Osteocyte (in vitro differentiated cells): ENCODE measurements around the gene CCL22. TPM values are rescaled to one million over a fixed set of nuclear protein-coding genes. Genes with fewer than 3 reads are reported as not detected.

Experiments used
- DNase-seq: peaks from one replicate; pipeline ENCODE4 v3.0.0; 2021; ENCODE audit warnings: mixed read lengths; ENCODE audit not compliant: unreplicated experiment; ENCODE audit errors: extremely low spot score
- H3K27ac Mint-ChIP-seq: one replicate; pipeline ENCODE4 v1.8.0; 2021; ENCODE audit warnings: mild to moderate bottlenecking, mixed read lengths; ENCODE audit not compliant: unreplicated experiment
- H3K27me3 Mint-ChIP-seq: one replicate; pipeline ENCODE4 v1.8.0; 2021; ENCODE audit warnings: mixed read lengths; ENCODE audit not compliant: unreplicated experiment
- H3K36me3 Mint-ChIP-seq: one replicate; pipeline ENCODE4 v1.8.0; 2021; ENCODE audit warnings: mixed read lengths; ENCODE audit not compliant: unreplicated experiment
- H3K4me1 Mint-ChIP-seq: one replicate; pipeline ENCODE4 v1.8.0; 2021; ENCODE audit warnings: mixed read lengths; ENCODE audit not compliant: unreplicated experiment
- H3K4me3 Mint-ChIP-seq: one replicate; pipeline ENCODE4 v1.8.0; 2021; ENCODE audit warnings: mild to moderate bottlenecking, moderate library complexity, mixed read lengths; ENCODE audit not compliant: unreplicated experiment
- H3K9me3 Mint-ChIP-seq: one replicate; pipeline ENCODE4 v1.8.0; 2021; ENCODE audit warnings: mixed read lengths; ENCODE audit not compliant: unreplicated experiment
- long read RNA-seq: library from polyadenylated mRNA; unstranded; transcript quantifications from one replicate; pipeline ENCODE4 v2.0.0, GENCODE V29; 2021
- total RNA-seq: library from RNA; stranded (reverse); gene quantifications from 2 replicates; pipeline ENCODE4 v1.2.1, GENCODE V29; 2021
- TF ChIP-seq, protein P1 (sequence below): fragments of 200-600 bp; sonication (generic); IDR thresholded peaks from 2 replicates; pipeline ENCODE4 v1.5.0; 2021; ENCODE audit warnings: antibody characterized with exemption, mild to moderate bottlenecking, moderate library complexity

CCL22 gene, protein sequence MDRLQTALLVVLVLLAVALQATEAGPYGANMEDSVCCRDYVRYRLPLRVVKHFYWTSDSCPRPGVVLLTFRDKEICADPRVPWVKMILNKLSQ
- not detected in 2 replicates for total RNA-seq
- long read RNA-seq: 0 reads

DNA sequence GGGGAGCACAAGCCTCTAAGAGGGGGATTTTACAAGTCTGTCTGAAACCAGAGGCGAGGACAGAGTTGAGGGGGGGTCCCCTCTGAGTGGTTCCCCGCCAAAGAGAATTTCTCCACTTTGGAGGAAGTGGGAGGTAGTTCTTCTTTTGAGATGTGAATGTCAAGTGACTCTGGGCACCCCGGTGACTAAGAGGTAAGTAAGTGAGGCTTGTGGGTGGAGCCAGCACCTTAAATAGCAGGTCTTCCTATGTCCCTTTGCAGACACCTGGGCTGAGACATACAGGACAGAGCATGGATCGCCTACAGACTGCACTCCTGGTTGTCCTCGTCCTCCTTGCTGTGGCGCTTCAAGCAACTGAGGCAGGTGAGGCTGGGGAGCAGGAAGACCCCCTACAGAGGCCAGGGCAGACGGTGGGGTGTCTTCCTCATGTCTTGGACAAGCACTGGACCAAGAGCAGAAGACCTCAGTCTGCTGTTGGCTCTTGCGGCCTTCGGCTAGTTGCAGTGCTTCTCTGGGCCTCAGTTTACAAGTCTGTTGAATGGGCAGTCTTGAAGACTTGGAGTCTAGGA lies at the start of gene CCL22:
TSS of gene CCL22 (plus strand) at position 257 of the 569 bp plus-strand sequence. CDS start at position 291, 34 bp downstream.
- H3K36me3 Mint-ChIP-seq: no peaks in the 10 kb centered on the region
- H3K4me3 Mint-ChIP-seq: no peak within 1 kb of the TSS
- no peak within 1 kb of the TSS for H3K27ac Mint-ChIP-seq
- TF ChIP-seq, protein P1, sequence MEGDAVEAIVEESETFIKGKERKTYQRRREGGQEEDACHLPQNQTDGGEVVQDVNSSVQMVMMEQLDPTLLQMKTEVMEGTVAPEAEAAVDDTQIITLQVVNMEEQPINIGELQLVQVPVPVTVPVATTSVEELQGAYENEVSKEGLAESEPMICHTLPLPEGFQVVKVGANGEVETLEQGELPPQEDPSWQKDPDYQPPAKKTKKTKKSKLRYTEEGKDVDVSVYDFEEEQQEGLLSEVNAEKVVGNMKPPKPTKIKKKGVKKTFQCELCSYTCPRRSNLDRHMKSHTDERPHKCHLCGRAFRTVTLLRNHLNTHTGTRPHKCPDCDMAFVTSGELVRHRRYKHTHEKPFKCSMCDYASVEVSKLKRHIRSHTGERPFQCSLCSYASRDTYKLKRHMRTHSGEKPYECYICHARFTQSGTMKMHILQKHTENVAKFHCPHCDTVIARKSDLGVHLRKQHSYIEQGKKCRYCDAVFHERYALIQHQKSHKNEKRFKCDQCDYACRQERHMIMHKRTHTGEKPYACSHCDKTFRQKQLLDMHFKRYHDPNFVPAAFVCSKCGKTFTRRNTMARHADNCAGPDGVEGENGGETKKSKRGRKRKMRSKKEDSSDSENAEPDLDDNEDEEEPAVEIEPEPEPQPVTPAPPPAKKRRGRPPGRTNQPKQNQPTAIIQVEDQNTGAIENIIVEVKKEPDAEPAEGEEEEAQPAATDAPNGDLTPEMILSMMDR: no peak
- no peaks in the 10 kb centered on the region for H3K4me1 Mint-ChIP-seq
- no peaks in the 10 kb centered on the region for H3K9me3 Mint-ChIP-seq
- peaks cover 38% of the 10 kb centered on the region for H3K27me3 Mint-ChIP-seq
- no peak for DNase-seq

DNA sequence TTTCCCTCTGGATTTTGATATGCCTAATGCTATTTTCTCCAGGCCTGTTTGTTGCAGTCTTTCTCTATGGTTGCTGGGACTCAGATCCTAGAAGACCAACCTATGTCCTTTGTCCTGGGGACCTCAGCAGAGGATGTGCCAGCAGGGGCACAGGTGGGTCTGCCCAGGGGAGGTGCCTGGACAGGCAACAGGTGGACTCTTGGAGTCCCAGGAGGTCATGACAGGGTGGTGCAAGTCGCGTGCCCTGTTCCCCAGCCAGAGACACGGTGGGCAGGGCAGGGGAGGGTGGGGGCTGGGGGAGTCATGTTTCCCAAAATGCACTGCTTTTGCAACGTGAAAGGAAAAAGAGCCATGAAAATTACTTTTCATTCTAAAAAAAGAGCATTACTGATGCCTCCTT lies 47.8 kb upstream of the CCL22 start:
- H3K36me3 Mint-ChIP-seq: no peaks in the 10 kb centered on the region
- H3K4me1 Mint-ChIP-seq: peaks cover 17% of the 10 kb centered on the region
- H3K27me3 Mint-ChIP-seq: peaks cover 9% of the 10 kb centered on the region
- DNase-seq: no peak
- no peak overlapping the region for H3K4me3 Mint-ChIP-seq
- TF ChIP-seq, protein P1: no peak
- no peaks in the 10 kb centered on the region for H3K9me3 Mint-ChIP-seq
- H3K27ac Mint-ChIP-seq: no peak overlapping the region

DNA sequence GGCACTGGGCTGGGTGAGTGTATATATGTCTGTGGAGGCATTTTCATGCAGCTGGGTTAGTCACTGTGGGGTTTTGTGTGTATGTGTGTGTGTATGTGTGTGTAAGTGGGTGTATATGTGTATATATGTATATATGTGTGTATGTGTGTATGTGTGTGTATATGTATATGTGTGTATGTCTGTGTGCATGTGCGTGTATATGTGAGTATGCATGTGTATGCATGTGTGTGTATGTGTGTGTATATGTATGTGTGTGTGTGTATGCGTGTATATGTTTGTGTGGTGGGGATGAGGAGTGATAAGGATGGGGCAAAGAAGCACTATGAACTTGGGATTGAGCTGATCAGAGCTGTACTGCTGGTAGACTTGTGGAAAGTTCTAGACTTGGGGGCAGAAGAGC lies 45.1 kb upstream of the CCL22 start:
- Mint-ChIP-seq H3K27me3 (peaks cover 6% of the 10 kb centered on the region), H3K4me3 (no peak overlapping the region), H3K36me3 (no peaks in the 10 kb centered on the region), H3K4me1 (peaks cover 40% of the 10 kb centered on the region), H3K9me3 (no peaks in the 10 kb centered on the region), H3K27ac (no peak overlapping the region)
- TF ChIP-seq, protein P1: no peak
- DNase-seq: no peak

DNA sequence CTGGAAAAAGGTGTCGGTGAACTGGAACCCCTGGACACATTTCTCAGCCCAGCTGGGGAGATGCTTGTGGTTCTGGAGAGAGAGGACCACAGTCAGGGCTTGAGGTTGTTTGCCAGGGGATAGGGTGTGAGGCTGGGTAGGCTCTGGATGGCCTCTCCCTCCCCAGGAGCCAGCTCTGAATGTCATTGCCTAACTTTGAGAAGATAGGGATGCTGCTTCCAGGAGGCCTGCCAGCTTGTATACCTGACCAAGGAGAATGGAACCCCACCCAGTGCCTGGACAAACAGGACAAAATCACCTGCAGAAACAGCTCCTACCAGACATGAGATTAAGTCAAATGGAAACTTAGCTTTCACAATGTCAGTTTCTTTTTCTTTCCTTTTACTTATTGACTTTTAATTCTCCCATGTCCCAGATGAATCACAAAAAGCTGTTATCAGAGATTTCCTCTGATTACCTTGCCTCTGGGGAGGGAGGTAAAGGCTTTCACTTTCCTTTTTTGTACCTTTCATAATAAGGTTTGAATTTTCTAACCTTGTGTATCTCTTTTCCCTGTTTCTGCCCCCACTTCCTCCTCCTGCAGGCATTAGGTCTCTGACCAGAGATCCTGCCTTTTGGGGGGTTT lies 44.3 kb upstream of the CCL22 start:
- Mint-ChIP-seq H3K36me3 (no peaks in the 10 kb centered on the region), H3K4me3 (no peak overlapping the region), H3K27ac (peak overlapping the region; percentile 38), H3K4me1 (peaks cover 40% of the 10 kb centered on the region), H3K9me3 (no peaks in the 10 kb centered on the region), H3K27me3 (peaks cover 6% of the 10 kb centered on the region)
- DNase-seq: peak; percentile 59
- TF ChIP-seq, protein P1: no peak

DNA sequence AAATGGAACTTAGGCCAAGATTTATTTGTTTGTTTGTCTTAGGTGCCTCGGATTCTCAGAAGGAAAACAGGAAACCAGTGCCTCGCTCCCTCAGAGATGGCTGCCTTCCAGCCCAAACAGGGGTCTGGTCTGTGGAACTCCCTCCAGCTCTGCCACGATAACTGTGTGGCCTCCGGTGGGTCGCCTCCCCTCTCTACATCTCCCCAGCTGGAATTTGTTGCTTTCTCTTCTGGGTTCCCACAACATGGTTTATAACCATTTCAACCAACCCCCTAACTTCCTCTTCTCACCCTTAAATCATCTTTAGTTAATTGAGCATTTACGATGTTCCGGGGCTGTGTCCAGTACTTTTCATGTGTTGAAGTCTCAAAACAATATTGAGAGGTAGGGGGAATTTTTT lies 43.2 kb upstream of the CCL22 start:
- peaks cover 40% of the 10 kb centered on the region for H3K4me1 Mint-ChIP-seq
- H3K36me3 Mint-ChIP-seq: no peaks in the 10 kb centered on the region
- peaks cover 6% of the 10 kb centered on the region for H3K27me3 Mint-ChIP-seq

More for the DNA sequence above, 43.2 kb upstream of the CCL22 start:
- DNase-seq: peak; percentile 66
- TF ChIP-seq, protein P1: no peak
- Mint-ChIP-seq H3K4me3 (no peak overlapping the region), H3K27ac (peak overlapping the region; percentile 62), H3K9me3 (no peaks in the 10 kb centered on the region)
